Loucy (cell line): ENCODE results near the gene HOXD8.

Experiments used
- H2AFZ ChIP-seq: fragments of 200-600 bp; sonication (generic); 2 replicates; pipeline ENCODE4 v1.6.0; 2016; ENCODE audit warnings: antibody characterized with exemption, mild to moderate bottlenecking, low read length, moderate library complexity
- H3F3A ChIP-seq: fragments of 200-600 bp; 2 replicates; pipeline ENCODE4 v1.6.0; 2016; ENCODE audit warnings: antibody characterized with exemption, low read depth, mild to moderate bottlenecking
- H3K27me3 ChIP-seq: fragments of 200-600 bp; sonication (generic); 2 replicates; pipeline ENCODE4 v1.6.1; 2014; ENCODE audit warnings: low read length, mild to moderate bottlenecking; ENCODE audit not compliant: insufficient read depth, poor library complexity, severe bottlenecking
- H3K36me3 ChIP-seq: fragments of 200-600 bp; sonication (generic); 2 replicates; pipeline ENCODE4 v1.6.1; 2016; ENCODE audit warnings: low read length; ENCODE audit not compliant: insufficient read depth
- H3K4me1 ChIP-seq: fragments of 200-600 bp; sonication (generic); 2 replicates; pipeline ENCODE4 v1.5.1; 2014; ENCODE audit warnings: low read length, mild to moderate bottlenecking; ENCODE audit not compliant: insufficient read depth, poor library complexity, severe bottlenecking
- H3K4me2 ChIP-seq: fragments of 200-600 bp; sonication (generic); 2 replicates; pipeline ENCODE4 v1.6.0; 2014; ENCODE audit warnings: antibody characterized with exemption, low read length, low read depth, mild to moderate bottlenecking; ENCODE audit not compliant: poor library complexity, severe bottlenecking
- H3K4me3 ChIP-seq: fragments of 200-600 bp; sonication (generic); 2 replicates; pipeline ENCODE4 v1.5.1; 2014; ENCODE audit warnings: low read length, mild to moderate bottlenecking, mixed read lengths; ENCODE audit not compliant: poor library complexity, severe bottlenecking
- H3K79me2 ChIP-seq: fragments of 200-600 bp; sonication (generic); 2 replicates; pipeline ENCODE4 v1.6.1; 2014; ENCODE audit warnings: low read length; ENCODE audit not compliant: insufficient read depth
- H3K9ac ChIP-seq: fragments of 200-600 bp; sonication (generic); 2 replicates; pipeline ENCODE4 v1.6.0; 2014; ENCODE audit warnings: mild to moderate bottlenecking, low read depth, low read length, moderate library complexity; ENCODE audit not compliant: poor library complexity, severe bottlenecking
- H3K9me2 ChIP-seq: fragments of 200-600 bp; sonication (generic); replicated peaks from 2 replicates; pipeline ENCODE4 v1.6.1; 2016; ENCODE audit warnings: low read depth, low read length, mixed read lengths
- H3K9me3 ChIP-seq: fragments of 200-600 bp; sonication (generic); 2 replicates; pipeline ENCODE4 v1.6.1; 2014; ENCODE audit warnings: mild to moderate bottlenecking, antibody characterized with exemption, low read length, low read depth; ENCODE audit not compliant: insufficient read depth
- H4K20me1 ChIP-seq: fragments of 200-600 bp; sonication (generic); 2 replicates; pipeline ENCODE4 v1.6.0; 2014; ENCODE audit warnings: antibody characterized with exemption, low read length, mild to moderate bottlenecking; ENCODE audit not compliant: insufficient read depth, poor library complexity, severe bottlenecking
- EZH2phosphoT487 ChIP-seq: fragments of 200-600 bp; IDR thresholded peaks from 2 replicates; pipeline ENCODE4 v1.6.1; 2018; ENCODE audit warnings: antibody characterized with exemption, mild to moderate bottlenecking, moderate library complexity, borderline replicate concordance
- TF ChIP-seq, protein P1 (sequence below): fragments of 200-600 bp; sonication (generic); conservative IDR thresholded peaks from 2 replicates; pipeline ENCODE4 v1.5.1; 2014; ENCODE audit warnings: mild to moderate bottlenecking, antibody characterized with exemption, low read length

The HOXD8 gene

DNA sequence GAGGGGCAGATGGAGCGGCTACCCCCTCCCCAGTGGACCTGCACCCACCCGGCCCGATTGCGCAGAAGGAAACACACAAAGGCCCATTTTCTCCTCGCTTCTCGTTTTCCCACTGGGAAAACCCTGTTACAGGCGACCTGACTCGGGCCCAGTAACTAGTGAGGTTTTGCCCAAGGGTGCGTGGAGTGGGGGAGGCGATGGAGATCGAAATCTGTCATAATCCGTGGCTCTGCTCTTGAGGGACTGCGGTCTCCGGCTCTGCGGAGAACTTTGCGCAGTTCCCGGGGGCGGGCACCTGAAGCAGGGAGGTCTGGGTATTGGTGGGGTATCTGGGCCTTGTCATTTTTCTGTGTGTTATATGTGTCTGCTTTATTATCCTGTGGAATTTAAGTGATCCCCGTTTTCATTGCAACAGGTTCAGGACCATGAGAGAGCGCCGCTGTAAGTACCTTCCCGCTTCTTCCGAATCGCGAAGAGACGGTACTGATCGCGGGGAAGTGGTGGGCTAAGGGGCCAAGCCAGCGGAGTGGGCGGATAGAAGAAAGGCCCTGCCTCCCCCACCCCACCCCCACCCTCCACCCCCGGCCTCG, 17.8 kb downstream of the HOXD8 start:
- H2AFZ ChIP-seq: no peak overlapping the region
- no peaks in the 10 kb centered on the region for H4K20me1 ChIP-seq
- H3K9me3 ChIP-seq: no peaks in the 10 kb centered on the region
- H3F3A ChIP-seq: no peaks in the 10 kb centered on the region
- no peak overlapping the region for H3K4me3 ChIP-seq
- no peaks in the 10 kb centered on the region for H3K27me3 ChIP-seq
- H3K4me1 ChIP-seq: no peaks in the 10 kb centered on the region
- no peaks in the 10 kb centered on the region for H3K36me3 ChIP-seq
- H3K79me2 ChIP-seq: no peaks in the 10 kb centered on the region
- no peaks in the 10 kb centered on the region for H3K9me2 ChIP-seq
- no peak overlapping the region for H3K9ac ChIP-seq
- H3K4me2 ChIP-seq: no peak overlapping the region
- TF ChIP-seq, protein P1, sequence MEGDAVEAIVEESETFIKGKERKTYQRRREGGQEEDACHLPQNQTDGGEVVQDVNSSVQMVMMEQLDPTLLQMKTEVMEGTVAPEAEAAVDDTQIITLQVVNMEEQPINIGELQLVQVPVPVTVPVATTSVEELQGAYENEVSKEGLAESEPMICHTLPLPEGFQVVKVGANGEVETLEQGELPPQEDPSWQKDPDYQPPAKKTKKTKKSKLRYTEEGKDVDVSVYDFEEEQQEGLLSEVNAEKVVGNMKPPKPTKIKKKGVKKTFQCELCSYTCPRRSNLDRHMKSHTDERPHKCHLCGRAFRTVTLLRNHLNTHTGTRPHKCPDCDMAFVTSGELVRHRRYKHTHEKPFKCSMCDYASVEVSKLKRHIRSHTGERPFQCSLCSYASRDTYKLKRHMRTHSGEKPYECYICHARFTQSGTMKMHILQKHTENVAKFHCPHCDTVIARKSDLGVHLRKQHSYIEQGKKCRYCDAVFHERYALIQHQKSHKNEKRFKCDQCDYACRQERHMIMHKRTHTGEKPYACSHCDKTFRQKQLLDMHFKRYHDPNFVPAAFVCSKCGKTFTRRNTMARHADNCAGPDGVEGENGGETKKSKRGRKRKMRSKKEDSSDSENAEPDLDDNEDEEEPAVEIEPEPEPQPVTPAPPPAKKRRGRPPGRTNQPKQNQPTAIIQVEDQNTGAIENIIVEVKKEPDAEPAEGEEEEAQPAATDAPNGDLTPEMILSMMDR: no peak
- no peak for TF ChIP-seq EZH2phosphoT487

DNA sequence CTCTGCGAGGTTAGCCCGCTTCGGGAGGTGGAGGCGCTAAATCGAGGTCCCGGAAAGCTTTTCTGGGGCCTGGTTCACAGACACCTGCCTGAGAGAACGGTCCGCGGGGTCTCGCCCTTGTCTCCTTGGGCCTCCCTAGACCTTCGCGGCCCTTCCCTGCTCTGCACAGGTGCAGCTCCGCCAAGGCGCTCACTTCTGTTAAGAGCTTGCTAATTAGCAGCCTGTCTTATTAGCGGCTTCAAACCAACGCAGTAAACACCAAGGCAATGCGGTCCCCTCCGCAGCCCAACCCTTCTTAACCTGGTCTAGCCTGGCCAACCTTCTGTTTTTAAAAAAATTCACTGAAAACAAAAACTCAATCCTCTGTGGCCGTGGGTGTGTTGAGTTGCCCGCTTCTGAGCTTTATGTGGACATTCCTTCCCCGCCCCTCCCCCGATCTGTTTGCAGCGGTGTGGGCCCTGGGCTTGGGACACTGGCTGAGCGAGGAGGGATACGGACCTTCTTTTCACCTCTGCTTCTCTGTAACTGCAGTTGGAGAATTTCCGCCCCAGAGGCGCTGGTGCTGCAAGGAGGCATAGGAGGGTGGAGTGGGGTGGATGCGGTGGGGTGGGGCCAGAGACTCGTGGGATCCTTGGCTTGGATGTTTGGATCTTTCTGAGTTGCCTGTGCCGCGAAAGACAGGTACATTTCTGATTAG, 18.4 kb downstream of the HOXD8 start:
- H3K36me3 ChIP-seq: no peaks in the 10 kb centered on the region
- H3K9me3 ChIP-seq: no peaks in the 10 kb centered on the region
- no peak overlapping the region for H2AFZ ChIP-seq
- H3K4me2 ChIP-seq: no peak overlapping the region
- no peaks in the 10 kb centered on the region for H4K20me1 ChIP-seq
- H3K9ac ChIP-seq: no peak overlapping the region
- TF ChIP-seq, protein P1: no peak
- no peak for TF ChIP-seq EZH2phosphoT487
- no peaks in the 10 kb centered on the region for H3K4me1 ChIP-seq
- H3K4me3 ChIP-seq: no peak overlapping the region
- no peaks in the 10 kb centered on the region for H3K9me2 ChIP-seq
- no peaks in the 10 kb centered on the region for H3K79me2 ChIP-seq
- no peaks in the 10 kb centered on the region for H3K27me3 ChIP-seq
- H3F3A ChIP-seq: no peaks in the 10 kb centered on the region

DNA sequence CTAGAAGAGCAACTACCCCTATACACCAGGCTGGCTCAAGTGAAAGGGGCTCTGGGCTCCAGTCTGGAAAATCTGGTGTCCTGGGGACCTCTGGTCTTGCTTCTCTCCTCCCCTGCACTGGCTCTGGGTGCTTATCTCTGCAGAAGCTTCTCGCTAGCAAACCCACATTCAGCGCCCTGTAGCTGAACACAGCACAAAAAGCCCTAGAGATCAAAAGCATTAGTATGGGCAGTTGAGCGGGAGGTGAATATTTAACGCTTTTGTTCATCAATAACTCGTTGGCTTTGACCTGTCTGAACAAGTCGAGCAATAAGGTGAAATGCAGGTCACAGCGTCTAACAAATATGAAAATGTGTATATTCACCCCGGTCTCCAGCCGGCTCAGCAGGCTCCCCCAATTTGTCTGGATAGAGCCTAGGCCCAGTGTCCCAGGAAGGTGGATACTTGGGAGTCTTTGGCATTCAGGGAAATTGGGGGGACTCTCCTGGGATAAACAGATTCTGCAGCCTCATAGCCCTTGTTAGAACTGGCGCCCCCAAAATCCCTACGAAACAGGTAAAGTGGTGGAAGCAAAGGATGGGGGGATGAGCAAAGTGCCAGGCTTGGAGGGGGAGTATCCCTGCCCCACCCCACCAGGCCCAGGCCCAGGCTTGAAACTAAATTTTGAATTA, 19.4 kb downstream of the HOXD8 start:
- Histone ChIP-seq H2AFZ (no peak overlapping the region), H4K20me1 (no peaks in the 10 kb centered on the region), H3K4me3 (no peak overlapping the region), H3K27me3 (no peaks in the 10 kb centered on the region), H3K79me2 (no peaks in the 10 kb centered on the region), H3K9me3 (no peaks in the 10 kb centered on the region), H3K36me3 (no peaks in the 10 kb centered on the region), H3K4me1 (no peaks in the 10 kb centered on the region), H3K9me2 (no peaks in the 10 kb centered on the region), H3K4me2 (no peak overlapping the region), H3K9ac (no peak overlapping the region), H3F3A (no peaks in the 10 kb centered on the region)
- TF ChIP-seq EZH2phosphoT487: no peak
- TF ChIP-seq, protein P1: no peak
